HG03280 (cell line): ENCODE results near the gene MRPL39.
"Not testable (repeated sequence)": the region's sequence is repeated elsewhere in the genome, so short reads cannot be mapped to it uniquely, and the experiment has no call there.

Experiments used
- ATAC-seq: cut with Tn5 transposase; IDR thresholded peaks from one replicate; pipeline ENCODE4 v1.9.1; 2021; ENCODE audit warnings: mild to moderate bottlenecking, moderate library complexity; ENCODE audit not compliant: unreplicated experiment

MRPL39 gene

DNA sequence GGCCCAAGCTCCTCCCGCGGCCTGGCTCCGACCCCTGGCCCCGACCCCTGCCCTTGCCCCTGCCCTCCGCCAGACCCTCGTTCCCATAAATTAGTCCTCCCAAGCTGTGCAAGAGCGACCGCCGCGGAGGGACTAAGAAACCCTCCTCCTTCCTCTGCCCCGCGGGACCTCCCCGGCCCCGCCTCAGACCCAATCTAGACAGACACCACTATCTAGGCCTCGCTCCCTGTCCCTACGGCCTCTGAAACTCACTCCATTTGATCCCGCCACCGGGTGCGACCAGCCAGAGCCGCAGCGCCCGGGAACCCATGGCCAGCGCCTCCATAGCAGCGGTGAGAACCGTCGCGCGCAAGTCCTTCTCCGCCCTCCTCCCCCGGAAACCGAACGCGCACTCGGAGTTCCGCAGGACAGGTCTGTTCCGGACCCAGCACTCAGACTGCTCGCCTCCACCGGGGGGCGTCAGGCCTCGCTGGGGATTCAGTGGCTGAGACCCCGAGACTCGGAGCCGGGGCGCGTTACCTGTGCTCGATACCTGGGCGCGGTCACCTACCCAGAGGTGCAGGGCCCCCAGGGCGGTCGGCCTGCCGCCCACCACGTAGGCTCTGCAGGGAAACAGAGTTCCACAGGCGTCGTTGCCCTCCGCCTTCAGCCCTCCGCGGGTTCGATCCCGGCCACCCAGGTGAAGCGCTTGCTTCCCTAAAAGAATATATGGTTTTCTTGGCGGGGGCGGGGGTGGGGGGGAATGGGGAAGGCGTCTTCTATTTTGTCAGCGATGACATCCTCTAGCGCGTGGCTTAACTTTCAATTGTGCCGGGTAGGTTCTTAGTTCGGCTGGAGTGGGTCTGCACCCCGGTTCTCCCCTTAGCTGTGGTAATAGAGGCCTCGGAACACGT, at the start of gene MRPL39:
Gene MRPL39, minus strand, starts transcription at position 331 of the 893 bp plus-strand sequence. Its CDS starts 6 bp downstream, at position 325.
- ATAC-seq: peak; percentile 93

DNA sequence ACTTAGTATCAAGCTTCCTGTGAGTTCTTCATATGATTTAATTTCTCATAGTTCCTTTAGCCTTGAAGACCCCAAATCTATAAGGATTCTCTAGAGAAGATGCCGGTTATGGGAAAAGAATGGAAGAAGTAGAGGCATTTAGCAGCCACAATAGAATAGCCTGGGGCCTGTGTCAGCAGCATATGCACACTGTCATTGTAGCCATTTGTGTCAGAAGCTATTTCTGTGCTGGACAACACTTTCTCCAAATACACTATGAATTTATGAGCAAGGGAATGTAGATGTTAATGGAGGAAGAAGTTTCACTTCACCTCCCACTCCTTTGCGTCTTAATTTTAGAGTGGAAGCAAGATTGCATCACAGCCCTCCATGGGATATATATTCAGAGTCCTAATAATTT, 49.1 kb upstream of the MRPL39 start:
- no peak for ATAC-seq

GRCh38 chr21:25649146-25649545, 41.9 kb upstream of the MRPL39 start:
- no peak for ATAC-seq

GRCh38 chr21:25647647-25648046, 40.4 kb upstream of the MRPL39 start:
- no peak for ATAC-seq

GRCh38 chr21:25646474-25646873, 39.2 kb upstream of the MRPL39 start:
- ATAC-seq: no peak

DNA sequence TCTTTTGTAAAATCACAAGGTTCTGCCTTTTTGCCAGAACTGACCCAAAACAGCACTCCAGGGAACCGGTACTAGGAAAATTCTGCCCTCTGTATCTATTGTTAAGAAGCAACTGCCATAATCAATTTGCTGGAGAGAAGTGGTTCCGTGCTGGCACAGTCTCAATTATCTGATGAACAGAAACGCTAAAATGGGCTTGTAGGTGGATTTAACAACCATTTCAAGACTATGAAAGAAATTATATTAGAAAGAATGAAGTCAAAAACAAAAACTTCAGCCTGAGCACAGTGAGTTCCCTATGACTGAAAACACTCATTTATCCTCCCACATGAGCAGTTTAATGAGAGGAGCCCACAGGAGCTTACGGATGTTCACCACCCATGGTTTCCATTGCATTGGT, 36.2 kb upstream of the MRPL39 start:
- no peak for ATAC-seq

- ATAC-seq: no peak
Measured at GRCh38 chr21:25640943-25641292, 33.6 kb upstream of the MRPL39 start.

DNA sequence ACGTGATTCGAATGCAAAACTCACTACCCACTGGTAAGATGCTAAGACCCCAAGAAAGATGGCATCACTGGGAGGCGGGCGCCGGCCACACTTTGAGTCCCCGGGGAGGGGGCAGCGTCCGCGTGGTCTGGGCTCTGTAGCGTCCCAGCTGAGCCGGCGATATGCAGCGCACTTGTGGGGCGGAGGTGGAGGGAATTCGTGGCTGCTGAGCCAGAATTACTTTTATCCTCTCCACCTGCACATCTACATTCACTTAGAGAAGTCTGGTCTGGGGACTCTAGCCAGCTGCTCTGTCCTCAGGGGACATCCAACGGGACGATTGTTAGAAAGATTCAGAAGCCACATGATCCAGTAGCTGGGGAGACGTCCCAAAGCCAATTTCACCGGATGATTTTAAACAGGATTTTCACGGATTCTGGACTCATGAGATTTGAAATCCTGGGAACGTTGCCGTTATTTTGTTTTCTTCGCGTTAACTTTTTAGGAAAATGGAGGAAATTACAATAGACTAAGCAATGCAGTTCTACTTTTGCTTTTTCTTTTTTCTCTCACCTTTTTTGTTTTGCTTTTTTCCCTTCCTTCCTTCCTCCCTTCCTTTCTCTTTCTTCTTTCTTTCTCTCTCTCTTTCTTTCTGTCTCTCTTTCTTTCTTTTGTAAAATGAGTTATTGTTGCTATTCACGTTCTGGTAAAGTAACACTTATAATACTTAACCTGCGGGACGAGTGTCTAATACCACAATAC, 33.1 kb upstream of the MRPL39 start:
- ATAC-seq: peak; percentile 1

DNA sequence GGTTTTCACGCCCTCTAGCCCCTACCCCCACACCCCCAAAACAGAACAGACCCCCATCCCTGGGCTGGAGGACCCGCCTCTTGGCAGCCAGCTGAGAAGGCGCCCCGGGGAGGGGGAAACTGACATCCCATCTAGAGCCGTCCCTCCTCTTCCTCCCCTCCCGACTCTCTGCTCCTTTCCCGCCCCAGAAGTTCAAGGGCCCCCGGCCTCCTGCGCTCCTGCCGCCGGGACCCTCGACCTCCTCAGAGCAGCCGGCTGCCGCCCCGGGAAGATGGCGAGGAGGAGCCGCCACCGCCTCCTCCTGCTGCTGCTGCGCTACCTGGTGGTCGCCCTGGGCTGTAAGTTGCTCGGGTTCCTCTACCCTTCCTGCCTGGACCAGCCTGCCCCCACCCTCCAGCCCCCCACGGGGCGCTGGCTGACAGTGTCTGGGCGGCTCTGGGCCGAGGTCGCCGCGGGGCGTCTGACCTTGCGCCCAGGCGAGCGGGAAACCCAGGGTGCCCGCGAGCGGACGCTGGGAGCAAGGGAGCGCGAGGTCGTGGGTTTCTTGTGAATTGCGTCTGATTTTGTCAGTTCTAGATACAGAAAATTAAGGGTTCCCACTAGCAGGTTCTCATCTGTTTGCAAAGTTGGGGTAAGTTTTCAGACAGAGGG, 32.4 kb upstream of the MRPL39 start:
- ATAC-seq: peak; percentile 71

DNA sequence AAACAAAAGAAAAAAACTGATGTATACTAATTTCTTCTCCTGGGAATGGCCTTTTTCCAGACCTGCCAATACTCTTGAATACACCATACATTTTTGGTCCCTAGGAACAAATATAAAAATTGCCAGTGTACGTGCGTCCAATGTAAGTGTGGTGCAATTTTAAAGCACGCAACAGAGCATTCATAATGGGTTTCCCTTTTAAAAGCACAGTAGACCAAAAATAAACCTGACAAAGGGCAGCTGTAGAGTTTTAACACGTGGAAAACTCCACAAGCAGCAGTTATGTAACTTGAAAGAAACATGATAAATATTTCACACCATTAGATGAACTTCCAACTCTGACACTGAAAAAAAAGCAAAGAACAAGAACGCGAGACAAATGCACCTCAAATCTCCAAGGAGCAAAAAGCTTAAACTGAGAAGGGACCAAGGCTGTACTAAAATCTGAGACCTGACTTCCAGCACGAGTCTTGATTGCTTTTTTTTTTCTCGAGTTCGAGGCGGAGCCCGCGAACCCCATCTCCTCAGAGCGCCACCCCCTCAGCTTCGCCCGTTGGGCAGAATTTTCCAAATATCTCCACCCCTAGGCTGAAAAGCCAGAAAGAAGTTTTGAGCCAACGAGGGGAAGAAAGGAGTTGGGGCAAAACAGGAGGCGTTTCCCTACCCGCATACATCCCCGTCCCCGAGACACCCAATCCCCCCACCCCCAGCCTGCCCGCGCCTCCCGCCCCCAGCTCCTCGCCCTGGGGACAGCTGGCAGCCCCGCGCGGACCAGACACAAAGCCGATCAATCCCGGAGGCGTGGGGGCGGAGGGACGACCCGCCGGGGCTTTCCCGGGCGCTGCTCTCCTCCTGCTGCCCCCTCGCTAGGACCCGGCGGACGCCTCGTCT, 31.6 kb upstream of the MRPL39 start, which contains the start of gene JAM2:
Gene JAM2, plus strand, starts transcription at position 599 of the 891 bp plus-strand sequence. CDS start 564 bp downstream, outside the sequence.
- peak; percentile 30 for ATAC-seq

- no peak for ATAC-seq
Measured at GRCh38 chr21:25637851-25638659, 30.8 kb upstream of the MRPL39 start.

GRCh38 chr21:25636727-25637126, 29.4 kb upstream of the MRPL39 start:
- no peak for ATAC-seq

- ATAC-seq: no peak
Measured at GRCh38 chr21:25635310-25635709, 28.0 kb upstream of the MRPL39 start.

- ATAC-seq: no peak
Measured at GRCh38 chr21:25632296-25632695, 25.0 kb upstream of the MRPL39 start.

DNA sequence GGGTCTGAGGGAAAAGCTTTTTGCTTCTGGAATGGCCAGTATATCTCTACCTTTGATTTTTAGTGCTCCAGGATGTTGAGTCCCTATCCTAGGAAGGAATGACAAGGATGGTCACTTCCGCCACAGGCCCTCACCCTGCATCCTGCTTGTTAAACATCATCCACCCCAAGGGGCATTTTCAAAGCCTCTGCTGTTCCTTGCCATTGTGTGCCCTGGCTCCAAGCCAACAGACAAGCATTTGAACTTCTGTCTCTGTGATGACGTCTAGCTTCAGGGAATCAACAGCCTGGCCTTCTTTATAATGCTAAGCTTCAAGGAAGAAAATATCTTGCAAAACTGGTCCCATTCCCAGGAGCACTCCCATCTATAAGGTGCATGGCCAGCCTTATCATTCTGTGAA, 19.5 kb upstream of the MRPL39 start:
- no peak for ATAC-seq

GRCh38 chr21:25625776-25626555, 18.7 kb upstream of the MRPL39 start:
- ATAC-seq: not testable (repeated sequence)

DNA sequence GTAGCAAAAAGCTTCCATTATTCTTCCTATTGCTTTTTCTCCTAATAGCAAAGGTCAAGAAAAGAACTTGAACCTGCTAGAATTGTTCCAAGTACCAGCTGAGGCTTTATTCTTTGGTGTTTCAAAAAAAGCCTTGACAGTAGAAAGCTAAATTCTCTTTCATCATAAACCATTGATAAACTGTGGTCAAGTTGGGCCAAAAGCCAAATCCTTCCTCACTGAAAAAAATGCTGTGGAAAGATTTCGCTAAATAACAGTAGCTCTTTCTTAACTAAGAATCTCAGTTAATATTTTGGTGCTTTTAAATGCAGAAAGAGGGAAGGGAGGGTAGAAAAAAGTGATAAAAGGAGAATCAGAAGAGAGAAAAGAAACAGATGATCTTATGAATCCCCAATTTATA, 17.8 kb upstream of the MRPL39 start:
- no peak for ATAC-seq

- ATAC-seq: no peak
Measured at GRCh38 chr21:25624511-25624910, 17.2 kb upstream of the MRPL39 start.

GRCh38 chr21:25619198-25619597, 11.9 kb upstream of the MRPL39 start:
- ATAC-seq: no peak
